Measurements from ENCODE around the gene CEBPZOS. TPM values are rescaled to one million over a fixed set of nuclear protein-coding genes. Genes with fewer than 3 reads are reported as not detected.
"Not testable (repeated sequence)": the region's sequence is repeated elsewhere in the genome, so short reads cannot be mapped to it uniquely, and the experiment has no call there.

Gene CEBPZOS
- total RNA-seq, 1 donor from 2014 or later: 38.5 TPM

DNA sequence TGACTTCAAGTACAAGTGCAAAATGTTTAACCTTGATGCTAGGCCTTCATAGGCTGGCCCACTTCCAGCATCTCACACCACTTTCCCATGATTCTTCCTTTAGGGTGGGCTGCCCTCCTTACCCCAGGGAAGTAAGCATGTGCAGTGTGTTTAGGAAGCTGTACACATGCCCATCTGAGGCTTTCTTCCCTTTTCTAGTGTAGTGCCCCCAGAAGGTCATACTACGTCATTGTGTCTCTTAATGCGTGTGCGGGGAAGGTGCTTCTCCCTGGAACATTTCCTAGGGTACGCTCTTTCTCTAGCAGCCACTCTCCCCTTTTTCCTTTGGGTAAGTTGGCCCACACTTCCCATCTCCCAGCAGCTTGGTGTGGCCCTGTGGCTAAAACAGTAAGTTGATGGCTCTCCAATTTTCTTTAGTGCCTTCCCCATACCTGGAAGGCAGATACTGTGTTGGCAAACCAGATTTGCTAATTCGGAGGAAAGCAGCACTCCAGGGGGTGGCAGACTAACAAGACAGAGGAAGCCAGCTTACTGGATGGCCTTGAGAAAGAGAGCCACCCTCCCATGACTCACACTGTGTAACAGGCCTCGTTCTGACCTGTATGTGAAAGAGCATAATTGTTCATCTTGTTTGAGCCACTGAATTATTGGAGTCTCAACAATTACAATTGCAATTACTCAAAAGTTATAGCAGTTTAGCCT lies 6.7 kb upstream of the CEBPZOS start:
- intact Hi-C loops (cut with micrococcal nuclease): no loop called here

GRCh38 chr2:37190290-37190689 lies 6.0 kb upstream of the CEBPZOS start:
- intact Hi-C loops (cut with micrococcal nuclease): no loop called here

- intact Hi-C loops (cut with micrococcal nuclease): no loop called here
Observed at GRCh38 chr2:37191253-37191652, 5.0 kb upstream of the CEBPZOS start.

DNA sequence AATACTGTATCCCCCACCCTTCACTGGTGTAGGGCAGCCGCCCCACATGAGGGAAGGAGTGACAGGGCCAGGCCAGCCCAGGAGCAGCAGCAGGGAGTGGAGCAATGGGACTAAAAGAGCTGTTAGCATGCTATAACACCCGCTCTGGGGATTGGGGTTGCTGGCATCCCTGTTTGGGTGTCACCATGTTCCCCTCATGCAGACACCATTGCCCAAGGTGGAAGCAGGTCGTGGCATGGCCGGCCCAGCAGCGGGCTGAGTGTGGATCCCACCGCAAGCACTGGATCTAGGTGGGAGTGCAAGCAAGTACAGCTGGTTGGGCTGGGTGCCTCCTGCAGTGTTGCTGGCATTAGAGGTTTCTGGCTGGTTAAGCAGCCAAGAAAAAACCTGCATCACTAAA lies 4.5 kb upstream of the CEBPZOS start:
- intact Hi-C loops (cut with micrococcal nuclease): no loop called here

DNA sequence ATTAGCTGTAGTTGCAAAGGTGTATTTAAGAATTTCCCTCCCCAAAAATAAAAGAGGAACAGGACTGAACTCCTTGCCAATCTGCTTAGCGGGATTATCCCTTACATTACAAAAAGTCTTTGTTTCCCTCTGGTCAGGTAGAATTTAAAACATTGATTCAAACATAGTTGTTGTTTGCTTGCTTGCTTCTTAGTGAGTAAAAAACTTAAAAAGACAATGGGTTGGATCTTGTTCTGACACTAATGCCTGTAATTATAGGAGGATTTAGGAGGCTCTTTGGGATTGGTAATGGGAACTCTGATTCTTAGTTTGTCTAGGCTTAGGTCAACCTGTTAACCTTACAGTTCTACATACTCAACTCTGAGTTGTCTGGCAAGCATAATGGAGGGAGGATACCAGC lies 3.7 kb upstream of the CEBPZOS start:
- intact Hi-C loops (cut with micrococcal nuclease): no loop called here

GRCh38 chr2:37195862-37196319 lies 405 bp upstream of the CEBPZOS start:
- intact Hi-C loops (cut with micrococcal nuclease): loop anchor here (1.0 to 2.0 kb wide), 7 partner anchors 35 to 729 kb away; partner anchors contain the start of genes CEBPZ, GPATCH11, HEATR5B and NDUFAF7

- intact Hi-C loops (cut with micrococcal nuclease): no loop called here
Observed at GRCh38 chr2:37198681-37199065, 2.4 kb downstream of the CEBPZOS start.

- intact Hi-C loops (cut with micrococcal nuclease): no loop called here
Observed at GRCh38 chr2:37201208-37201607, 4.9 kb downstream of the CEBPZOS start.

DNA sequence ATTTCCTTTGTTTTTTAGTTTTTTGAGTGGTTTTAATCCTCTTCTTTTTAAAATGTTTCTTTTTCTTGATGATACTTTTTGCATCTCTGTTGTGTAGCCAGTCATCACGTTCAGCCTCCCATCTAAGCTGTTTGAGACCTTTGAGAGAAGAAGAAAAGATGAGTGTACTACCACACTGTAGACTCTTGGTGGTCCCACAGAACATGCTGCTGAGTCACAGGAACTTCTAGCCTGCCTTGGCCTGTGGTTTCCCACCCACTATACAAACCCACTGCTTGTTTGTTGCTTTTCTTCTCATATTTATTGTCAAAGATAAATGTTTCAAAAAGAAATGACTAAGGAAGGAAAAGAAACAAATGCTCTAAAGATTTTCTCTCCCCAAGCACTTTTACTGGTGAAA lies 5.5 kb downstream of the CEBPZOS start:
- intact Hi-C loops (cut with micrococcal nuclease): no loop called here

- intact Hi-C loops (cut with micrococcal nuclease): no loop called here
Observed at GRCh38 chr2:37203708-37204107, 7.4 kb downstream of the CEBPZOS start.

DNA sequence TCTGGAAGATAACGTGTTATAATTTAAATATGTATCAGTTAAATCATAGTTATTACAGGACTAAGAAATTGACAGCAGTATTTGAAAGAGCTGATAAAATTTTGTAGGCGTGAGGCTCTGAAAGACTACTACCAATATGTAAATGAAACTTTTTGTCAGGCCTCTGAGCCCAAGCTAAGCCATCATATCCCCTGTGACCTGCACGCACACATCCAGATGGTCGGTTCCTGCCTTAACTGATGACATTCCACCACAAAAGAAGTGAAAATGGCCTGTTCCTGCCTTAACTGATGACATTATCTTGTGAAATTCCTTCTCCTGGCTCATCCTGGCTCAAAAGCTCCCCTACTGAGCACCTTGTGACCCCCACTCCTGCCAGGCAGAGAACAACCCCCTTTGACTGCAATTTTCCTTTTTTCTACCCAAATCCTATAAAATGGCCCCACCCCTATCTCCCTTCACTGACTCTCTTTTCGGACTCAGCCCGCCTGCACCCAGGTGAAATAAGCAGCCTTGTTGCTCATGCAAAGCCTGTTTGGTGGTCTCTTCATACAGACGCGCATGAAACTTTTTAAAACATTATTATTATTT lies 8.9 kb downstream of the CEBPZOS start:
- intact Hi-C loops (cut with micrococcal nuclease): not testable (repeated sequence)

DNA sequence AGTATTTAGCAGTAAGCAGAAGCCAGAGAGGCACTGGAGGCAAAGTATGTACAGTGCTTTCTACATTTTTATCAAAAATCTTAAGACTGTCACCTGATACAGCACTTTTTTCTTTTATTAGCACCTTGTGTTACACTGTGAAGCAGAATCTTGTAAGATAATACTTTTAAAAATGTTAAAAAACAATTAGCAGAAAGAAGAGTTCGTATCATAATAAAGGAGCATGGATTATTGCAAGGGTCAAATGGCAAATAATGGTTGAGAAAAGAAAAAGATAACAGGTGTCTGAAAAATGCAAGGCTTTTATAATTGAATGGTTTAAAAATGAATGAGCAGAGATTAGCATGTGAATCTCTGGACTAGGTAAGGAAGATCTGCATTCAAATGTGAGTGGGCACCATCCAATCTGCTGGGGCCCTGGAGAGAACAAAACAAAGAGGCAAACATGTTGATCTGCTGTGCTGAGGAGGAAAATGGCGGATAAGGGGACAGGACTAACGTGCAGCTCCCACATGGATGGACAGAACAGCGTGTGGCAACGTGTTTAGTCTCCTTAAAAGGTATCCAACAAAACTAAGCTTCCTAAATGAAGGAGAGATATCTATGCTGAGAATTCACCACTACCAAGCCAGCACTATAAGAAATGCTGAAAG lies 9.5 kb downstream of the CEBPZOS start:
- intact Hi-C loops (cut with micrococcal nuclease): no loop called here

GRCh38 chr2:37206760-37207159 lies 10.5 kb downstream of the CEBPZOS start:
- intact Hi-C loops (cut with micrococcal nuclease): not testable (repeated sequence)

DNA sequence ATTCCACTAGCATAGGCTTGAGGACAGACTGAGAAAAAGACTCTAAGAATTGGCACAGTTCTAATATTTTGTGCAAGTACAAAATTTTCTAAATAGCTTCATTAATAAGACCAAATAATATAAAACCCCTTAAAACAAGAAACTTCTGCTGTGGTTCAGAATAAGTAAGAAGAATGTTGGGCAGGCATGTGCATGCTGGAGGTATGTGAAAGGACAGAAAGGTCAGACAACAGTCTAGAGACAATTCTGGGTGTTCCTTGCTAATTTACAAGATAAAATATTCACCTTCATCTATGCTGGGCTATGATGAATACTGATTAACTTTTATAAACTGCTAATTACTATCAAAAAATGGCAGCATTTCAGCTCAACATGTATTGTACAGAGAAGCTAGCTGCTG lies 14.9 kb downstream of the CEBPZOS start:
- intact Hi-C loops (cut with micrococcal nuclease): no loop called here

DNA sequence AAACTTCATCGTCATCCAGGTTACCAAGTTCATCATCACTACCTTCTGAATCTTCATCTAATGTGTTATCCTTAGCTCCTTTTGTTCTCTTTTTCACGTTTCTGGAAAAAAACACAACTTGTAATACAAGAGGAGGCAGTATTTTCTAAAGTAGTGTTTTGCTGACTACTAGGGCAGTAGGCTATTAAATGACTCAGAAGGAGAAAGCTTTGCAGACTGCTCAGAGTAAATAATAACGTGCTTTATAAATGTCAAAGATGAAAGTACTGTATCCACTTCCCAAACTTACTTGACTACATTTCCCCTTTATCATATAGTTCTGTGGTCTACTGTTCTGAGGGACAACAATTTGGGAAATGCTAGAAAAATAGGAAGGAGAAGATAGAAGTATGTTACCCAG lies 15.6 kb downstream of the CEBPZOS start:
- intact Hi-C loops (cut with micrococcal nuclease): no loop called here

- intact Hi-C loops (cut with micrococcal nuclease): no loop called here
Observed at GRCh38 chr2:37215250-37215649, 19.0 kb downstream of the CEBPZOS start.

- intact Hi-C loops (cut with micrococcal nuclease): no loop called here
Observed at GRCh38 chr2:37219046-37219445, 22.8 kb downstream of the CEBPZOS start.

DNA sequence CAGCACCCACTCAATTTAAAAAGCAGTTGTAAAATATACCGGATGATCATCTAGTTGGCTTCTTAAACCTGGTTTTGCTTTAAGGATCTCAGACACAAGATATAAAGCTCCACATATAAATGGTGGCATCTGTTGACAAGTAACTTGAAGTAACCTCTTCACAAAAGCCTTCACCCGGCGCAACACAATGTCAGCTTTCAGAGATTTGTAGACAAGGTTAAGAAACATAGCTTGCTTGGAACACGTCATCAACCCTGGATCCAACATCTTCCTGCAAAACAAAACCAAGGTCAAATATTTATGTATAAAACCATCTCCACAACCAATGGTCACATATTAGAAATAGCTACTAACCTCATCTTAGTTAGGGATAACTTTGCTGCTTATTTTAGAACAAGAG lies 26.8 kb downstream of the CEBPZOS start:
- intact Hi-C loops (cut with micrococcal nuclease): no loop called here

- intact Hi-C loops (cut with micrococcal nuclease): no loop called here
Observed at GRCh38 chr2:37224063-37224462, 27.8 kb downstream of the CEBPZOS start.

DNA sequence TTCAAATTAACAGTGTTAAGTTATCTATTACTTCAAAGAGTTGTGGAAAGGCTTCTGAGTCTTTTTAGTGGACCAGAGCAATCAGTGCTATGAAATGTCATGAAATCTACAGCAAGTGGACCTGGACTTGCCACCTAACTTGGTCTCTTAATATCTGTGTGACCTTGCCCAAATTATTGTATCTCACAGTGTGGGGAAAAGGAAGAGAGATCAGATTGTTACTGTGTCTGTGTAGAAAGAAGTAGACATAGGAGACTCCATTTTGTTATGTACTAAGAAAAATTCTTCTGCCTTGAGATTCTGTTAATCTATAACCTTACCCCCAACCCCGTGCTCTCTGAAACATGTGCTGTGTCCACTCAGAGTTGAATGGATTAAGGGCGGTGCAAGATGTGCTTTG lies 28.8 kb downstream of the CEBPZOS start:
- intact Hi-C loops (cut with micrococcal nuclease): not testable (repeated sequence)

DNA sequence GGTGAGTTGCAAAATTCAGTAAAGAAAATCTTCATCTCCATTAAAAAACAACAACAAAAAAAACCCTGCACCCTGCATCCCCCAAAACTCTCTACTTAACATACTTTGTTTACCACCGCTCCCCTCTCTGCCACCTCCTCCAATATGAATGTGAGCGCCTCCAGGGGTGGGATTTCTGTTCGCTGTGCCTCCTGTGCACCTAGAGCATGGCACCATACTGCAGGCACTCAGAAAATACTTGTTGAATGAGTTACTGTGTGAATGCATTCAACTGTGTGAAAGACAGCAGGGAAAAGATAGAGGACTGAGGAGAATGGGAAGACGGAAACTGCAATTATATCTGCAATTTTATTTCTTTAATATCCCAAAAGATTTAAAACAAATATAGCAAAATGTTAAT lies 30.6 kb downstream of the CEBPZOS start:
- intact Hi-C loops (cut with micrococcal nuclease): no loop called here

DNA sequence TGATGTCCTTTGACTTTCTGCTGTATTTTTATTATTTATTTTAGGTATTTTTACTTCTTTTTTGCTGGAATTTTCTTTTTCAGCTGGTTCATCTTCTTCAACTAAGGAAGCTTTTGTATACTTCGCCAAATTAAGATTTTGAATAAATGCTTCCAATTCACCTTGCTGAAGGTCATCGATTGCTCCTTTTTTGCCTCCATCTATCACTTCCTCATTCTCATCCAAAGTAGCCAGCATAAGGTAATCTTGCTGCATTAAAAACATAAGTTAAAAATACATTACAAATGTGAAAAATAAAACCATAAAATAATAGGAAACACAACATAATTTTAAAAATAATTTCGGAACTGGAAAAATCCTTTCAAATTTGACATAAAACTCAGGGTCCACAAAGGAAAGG lies 32.5 kb downstream of the CEBPZOS start:
- intact Hi-C loops (cut with micrococcal nuclease): no loop called here

GRCh38 chr2:37230581-37230980 lies 34.3 kb downstream of the CEBPZOS start:
- intact Hi-C loops (cut with micrococcal nuclease): loop anchor here (2.0 to 5.0 kb wide), 4 partner anchors 14 to 1522 kb away; partner anchors contain the start of gene SRSF7

Data from T-helper 1 cell treated with Interleukin-12 subunit alpha and Interleukin-12 subunit beta and Interleukin-4 antibody, amounts not matched to agents 30 ng/mL and 1 ng/mL, for 36 hours (primary cell).